Adrenal gland (tissue), 5 donors: ENCODE data around the gene SPATC1L.

Source experiments
- POLR2A ChIP-seq, 2 donors: fragments of 450-650 bp; IDR thresholded peaks; one replicate each; pipeline ENCODE4 v1.6.1; 2017; ENCODE audit warnings: antibody characterized with exemption in 2 of 2, mild to moderate bottlenecking in 2 of 2, moderate library complexity in 1 of 2
- TF ChIP-seq, protein P1 (sequence below), 6 experiments: fragments of 450-650 bp in 4 of 6; fragments of 200-600 bp in 2 of 6; sonication (generic) in 1 of 6; IDR thresholded peaks; 1 replicate in 5 of 6; 2 replicates in 1 of 6; pipeline versions ENCODE4 v1.5.1 to v1.8.0; 2016 to 2021; ENCODE audit warnings: antibody characterized with exemption in 6 of 6, mild to moderate bottlenecking in 2 of 6, moderate library complexity in 1 of 6
- donor health status: DM: no; HTN: no; CAD: no.

DNA sequence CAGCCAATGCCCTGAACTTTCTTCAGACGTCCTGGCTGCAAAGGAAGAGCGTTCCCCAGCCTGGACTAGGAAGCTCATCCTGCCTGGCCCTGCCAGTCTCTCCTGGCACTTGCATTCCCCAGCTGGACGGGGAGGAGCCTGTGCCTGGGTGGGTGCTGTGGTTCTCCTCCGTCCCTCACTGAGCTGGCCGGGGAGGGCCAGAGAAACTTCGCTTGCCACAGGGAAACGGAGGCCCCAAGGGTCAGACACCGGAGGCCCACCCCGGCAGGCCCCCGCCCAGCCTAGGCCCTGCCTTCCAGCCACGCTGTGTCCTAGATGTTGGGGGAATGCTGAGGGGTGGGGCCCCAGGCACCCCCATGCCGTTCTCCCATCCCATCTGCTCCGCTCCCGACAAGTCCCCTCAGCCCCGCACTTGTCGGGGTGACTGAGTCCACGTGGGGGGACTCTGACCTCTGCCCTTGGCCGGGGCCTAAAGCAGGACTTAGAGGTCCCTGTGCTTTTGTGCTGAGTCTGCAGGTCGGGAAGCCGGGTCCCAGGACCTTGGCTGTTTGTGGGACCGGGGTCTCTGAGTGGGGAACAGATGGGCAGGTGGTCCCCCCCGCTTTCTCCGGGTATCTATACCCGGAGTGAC lies 33.7 kb downstream of the SPATC1L start:
- TF ChIP-seq, protein P1, sequence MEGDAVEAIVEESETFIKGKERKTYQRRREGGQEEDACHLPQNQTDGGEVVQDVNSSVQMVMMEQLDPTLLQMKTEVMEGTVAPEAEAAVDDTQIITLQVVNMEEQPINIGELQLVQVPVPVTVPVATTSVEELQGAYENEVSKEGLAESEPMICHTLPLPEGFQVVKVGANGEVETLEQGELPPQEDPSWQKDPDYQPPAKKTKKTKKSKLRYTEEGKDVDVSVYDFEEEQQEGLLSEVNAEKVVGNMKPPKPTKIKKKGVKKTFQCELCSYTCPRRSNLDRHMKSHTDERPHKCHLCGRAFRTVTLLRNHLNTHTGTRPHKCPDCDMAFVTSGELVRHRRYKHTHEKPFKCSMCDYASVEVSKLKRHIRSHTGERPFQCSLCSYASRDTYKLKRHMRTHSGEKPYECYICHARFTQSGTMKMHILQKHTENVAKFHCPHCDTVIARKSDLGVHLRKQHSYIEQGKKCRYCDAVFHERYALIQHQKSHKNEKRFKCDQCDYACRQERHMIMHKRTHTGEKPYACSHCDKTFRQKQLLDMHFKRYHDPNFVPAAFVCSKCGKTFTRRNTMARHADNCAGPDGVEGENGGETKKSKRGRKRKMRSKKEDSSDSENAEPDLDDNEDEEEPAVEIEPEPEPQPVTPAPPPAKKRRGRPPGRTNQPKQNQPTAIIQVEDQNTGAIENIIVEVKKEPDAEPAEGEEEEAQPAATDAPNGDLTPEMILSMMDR (IDR thresholded peaks at IDR 0.05): no peak
- no peak for TF ChIP-seq POLR2A (IDR thresholded peaks at IDR 0.05)
